K562 (cell line): ENCODE results near the gene DCAF4. TPM values are rescaled to one million over a fixed set of nuclear protein-coding genes. Genes with fewer than 3 reads are reported as not detected.

ENCODE experiments used
- ATAC-seq: fragments of 200-7000 bp; cut with Tn5 transposase; 3 replicates; pipeline ENCODE4 v1.9.1; 2020; ENCODE audit warnings: moderate library complexity
- BruUV-seq: library from RNA; stranded (reverse); fragments of 400-500 nt; replicated peaks from 2 replicates; lab custom pipeline; 2021; lab: Mats Ljungman, UMichigan
- CTCF ChIA-PET: fragments of 300-600 bp; formaldehyde crosslinking; extraction: SDS; loops from one replicate; lab custom pipeline; 2021; ENCODE audit warnings: low intra/inter-chr PET ratio; lab: Yijun Ruan, JAX
- POLR2A ChIA-PET: fragments of 300-600, 350-650 bp; sonication (Branson Sonifier 250); formaldehyde crosslinking; extraction: SDS; loops from one replicate; lab custom pipeline; 2021; ENCODE audit warnings: antibody characterized with exemption, inconsistent platforms; lab: Yijun Ruan, JAX
- DNase-seq, 4 experiments: peaks; one replicate each; pipeline versions ENCODE4 v3.0.0 to v3.0.0-alpha.2; 2011 to 2018; ENCODE audit warnings: low spot score in 3 of 4, mixed read lengths in 3 of 4; ENCODE audit errors: extremely low read depth in 1 of 4
- FAIRE-seq: peaks from 2 replicates; lab custom pipeline; 2011; peaks lifted over from hg19 to GRCh38; lab: Jason Lieb, UNC
- H2AFZ ChIP-seq: 2 replicates; pipeline ENCODE4 v1.6.0; 2011; ENCODE audit warnings: low read depth, low read length, control low read depth, inconsistent platforms
- H3K27ac ChIP-seq: fragments of 200-600 bp; 3 replicates; pipeline ENCODE4 v1.8.0; 2011; ENCODE audit warnings: low read depth, mild to moderate bottlenecking, control low read depth, inconsistent platforms, low read length, moderate library complexity, mixed read lengths; ENCODE audit errors: extremely low read depth
- H3K27me3 ChIP-seq, 2 experiments: fragments of 300-600 bp in 1 of 2; 2 replicates in 1 of 2; 3 replicates in 1 of 2; pipeline versions ENCODE4 v1.6.0 to v1.8.0; 2011; ENCODE audit warnings: inconsistent platforms in 2 of 2, low read length in 2 of 2, mild to moderate bottlenecking in 1 of 2, mixed read lengths in 1 of 2, moderate library complexity in 1 of 2; ENCODE audit not compliant: control insufficient read depth in 2 of 2, insufficient read depth in 2 of 2
- H3K36me3 ChIP-seq: fragments of 300-600 bp; 3 replicates; pipeline ENCODE4 v1.8.0; 2011; ENCODE audit warnings: mild to moderate bottlenecking, low read length, inconsistent platforms; ENCODE audit not compliant: control insufficient read depth, insufficient read depth
- H3K4me1 ChIP-seq, 2 experiments: fragments of 200-600 bp in 1 of 2; replicated peaks in 1 of 2; 2 replicates in 1 of 2; 3 replicates in 1 of 2; pipeline versions ENCODE4 v1.5.1 to v1.8.0; 2011; ENCODE audit warnings: inconsistent platforms in 2 of 2, low read length in 2 of 2, mild to moderate bottlenecking in 1 of 2, mixed read lengths in 1 of 2, moderate library complexity in 1 of 2; ENCODE audit not compliant: control insufficient read depth in 2 of 2, insufficient read depth in 2 of 2
- H3K4me2 ChIP-seq: 2 replicates; pipeline ENCODE4 v1.6.1; 2011; ENCODE audit warnings: low read length, control low read depth, inconsistent platforms, mixed read lengths; ENCODE audit not compliant: insufficient read depth
- H3K4me3 ChIP-seq: fragments of 200-600 bp; sonication (generic), shearing (Covaris generic); 2 replicates; pipeline ENCODE4 v1.5.1; 2016; ENCODE audit warnings: control low read depth, inconsistent platforms
- H3K79me2 ChIP-seq: fragments of 200-600 bp; 3 replicates; pipeline ENCODE4 v1.8.0; 2011; ENCODE audit warnings: low read length, inconsistent platforms; ENCODE audit not compliant: control insufficient read depth, insufficient read depth
- H3K9ac ChIP-seq, 2 experiments: 2 replicates each; pipeline versions ENCODE4 v1.6.0 to v1.6.1; 2011; ENCODE audit warnings: low read depth in 2 of 2, low read length in 2 of 2, control low read depth in 1 of 2, inconsistent platforms in 1 of 2, mild to moderate bottlenecking in 1 of 2, mixed read lengths in 1 of 2; ENCODE audit not compliant: insufficient read depth in 1 of 2
- H3K9me1 ChIP-seq: one replicate; pipeline ENCODE4 v1.6.0; 2011; ENCODE audit warnings: inconsistent platforms, mild to moderate bottlenecking, low read length, moderate library complexity; ENCODE audit not compliant: control insufficient read depth, insufficient read depth
- H3K9me3 ChIP-seq: replicated peaks from 2 replicates; pipeline ENCODE4 v1.5.1; 2011; ENCODE audit warnings: low read depth, low read length, inconsistent platforms; ENCODE audit not compliant: control insufficient read depth, insufficient read depth
- H4K20me1 ChIP-seq: replicated peaks from 2 replicates; pipeline ENCODE4 v1.6.1; 2011; ENCODE audit warnings: low read length, inconsistent platforms, mixed read lengths; ENCODE audit not compliant: control insufficient read depth, insufficient read depth
- ARHGAP35 ChIP-seq: fragments of 450-650 bp; IDR thresholded peaks from 2 replicates; pipeline ENCODE4 v1.6.1; 2018; ENCODE audit not compliant: partially characterized antibody
- EWSR1 ChIP-seq: fragments of 450-650 bp; IDR thresholded peaks from 2 replicates; pipeline ENCODE4 v1.6.1; 2018; ENCODE audit warnings: borderline replicate concordance, mild to moderate bottlenecking, low read depth, moderate library complexity; ENCODE audit not compliant: partially characterized antibody
- MCM2 ChIP-seq: fragments of 450-650 bp; IDR thresholded peaks from 2 replicates; pipeline ENCODE4 v1.6.1; 2017; ENCODE audit warnings: low read depth, mild to moderate bottlenecking
- POLR2G ChIP-seq: fragments of 200-400 bp; formaldehyde crosslinking; IDR thresholded peaks from 2 replicates; pipeline ENCODE4 v1.6.1; 2017; ENCODE audit warnings: low read depth, mild to moderate bottlenecking, antibody characterized with exemption, low read length, moderate library complexity
- WGBS: fragments of 100-300 bp; shearing (Covaris generic); methylation state at CpG from one replicate; pipeline ENCODE4 v1.1.6; 2016; ENCODE audit warnings: low coverage, mixed read lengths; ENCODE audit not compliant: insufficient coverage; ENCODE audit errors: missing lambda C conversion rate; 5-methylcytosine and 5-hydroxymethylcytosine counted together
- in situ Hi-C: fragments of 300-500 bp; cut with MboI; formaldehyde crosslinking; loops from 4 replicates; pipeline ENCODE4 v1.15.0; 2018; ENCODE audit warnings: inconsistent platforms, mixed read lengths
- intact Hi-C: fragments of 100-400 bp; cut with micrococcal nuclease; formaldehyde crosslinking; loops from 2 replicates; pipeline ENCODE4 v1.14.2; 2022
- polyA plus RNA-seq, 8 experiments: library from polyadenylated mRNA; depleted of rRNA in 4 of 8; stranded (reverse) in 5 of 8; unstranded in 3 of 8; fragments of >200 nt; fragmentation: Nextera tagmentation in 2 of 8; fragmentation: Illumina TruSeq in 1 of 8; extraction: Ambion mirVana in 2 of 8; extraction: Trizol in 1 of 8; gene quantifications; 2 replicates each; pipeline versions ENCODE4 v1.2.1 to v1.2.3, GENCODE V29; 2011 to 2014; ENCODE audit warnings: inconsistent platforms in 1 of 8, missing spikeins in 1 of 8
- total RNA-seq, 7 experiments: library from RNA; depleted of rRNA in 6 of 7; stranded (reverse); fragments of >200 nt in 6 of 7; fragmentation: Illumina TruSeq in 2 of 7; extraction: Trizol in 2 of 7; gene quantifications; 2 replicates each; pipeline versions ENCODE4 v1.2.1 to v1.2.3, GENCODE V29; 2011 to 2021; ENCODE audit warnings: low replicate concordance in 1 of 7
- TF ChIP-seq, protein P1 (sequence below): conservative IDR thresholded peaks from 2 replicates; pipeline ENCODE4 v1.6.1; 2011; ENCODE audit warnings: low read depth, mild to moderate bottlenecking, low read length; ENCODE audit not compliant: control insufficient read depth

DCAF4 gene
- total and polyA plus RNA-seq, 9 of the 15 experiments (the other 6 are each of a cell fraction or from before 2014, with no cell fraction given), result 2.7 to 49.2 (median 22.9) TPM

DNA sequence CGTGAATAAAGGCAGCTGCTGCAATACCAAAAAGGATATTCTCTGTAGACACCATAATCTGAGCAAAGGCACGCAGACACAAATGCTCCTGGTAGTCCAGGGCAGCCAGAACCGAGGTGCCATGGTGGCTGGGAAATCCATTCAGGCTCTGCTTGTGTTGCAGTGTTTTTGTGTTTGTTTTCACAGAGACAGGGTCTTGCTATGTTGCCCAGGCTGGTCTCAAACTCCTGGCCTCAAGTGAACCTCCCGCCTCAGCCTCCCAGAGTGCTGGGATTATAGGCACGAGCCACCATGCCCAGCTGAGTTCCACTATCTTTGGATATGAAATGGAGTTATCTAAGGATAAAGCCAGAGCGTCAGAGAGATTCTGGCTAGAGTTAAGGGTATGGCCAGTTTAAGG, 39.8 kb downstream of the DCAF4 start (continued):
- TF ChIP-seq EWSR1 (no peak), MCM2 (no peak)
- TF ChIP-seq, protein P1, sequence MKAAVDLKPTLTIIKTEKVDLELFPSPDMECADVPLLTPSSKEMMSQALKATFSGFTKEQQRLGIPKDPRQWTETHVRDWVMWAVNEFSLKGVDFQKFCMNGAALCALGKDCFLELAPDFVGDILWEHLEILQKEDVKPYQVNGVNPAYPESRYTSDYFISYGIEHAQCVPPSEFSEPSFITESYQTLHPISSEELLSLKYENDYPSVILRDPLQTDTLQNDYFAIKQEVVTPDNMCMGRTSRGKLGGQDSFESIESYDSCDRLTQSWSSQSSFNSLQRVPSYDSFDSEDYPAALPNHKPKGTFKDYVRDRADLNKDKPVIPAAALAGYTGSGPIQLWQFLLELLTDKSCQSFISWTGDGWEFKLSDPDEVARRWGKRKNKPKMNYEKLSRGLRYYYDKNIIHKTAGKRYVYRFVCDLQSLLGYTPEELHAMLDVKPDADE, result no peak

DNA sequence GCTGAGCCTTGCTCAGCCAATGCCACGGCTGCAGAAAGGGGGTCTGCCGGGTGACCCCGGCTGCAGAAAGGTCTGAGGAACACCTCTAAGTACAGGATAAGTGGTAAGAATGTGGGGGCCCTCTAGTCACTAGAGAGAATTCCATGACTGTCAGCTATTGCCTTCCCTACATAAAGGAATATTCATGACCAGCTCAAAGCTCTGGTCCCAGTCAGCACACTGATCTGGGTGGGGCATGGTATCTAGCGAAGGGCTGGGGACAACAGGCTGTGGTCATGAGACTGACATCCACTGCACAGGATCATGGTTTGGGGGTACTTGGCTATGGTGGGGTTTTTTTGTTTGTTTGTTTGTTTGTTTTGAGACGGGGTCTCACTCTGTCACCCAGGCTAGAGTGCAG, 42.1 kb downstream of the DCAF4 start:
- CTCF ChIA-PET, result no interaction called here
- H3K27me3 ChIP-seq, result no peaks in the 10 kb centered on the region
- no peaks in the 10 kb centered on the region for H3K36me3 ChIP-seq
- H4K20me1 ChIP-seq, result no peaks in the 10 kb centered on the region
- intact Hi-C loops (no loop called here), in situ Hi-C loops (no loop called here)
- no peak overlapping the region for H2AFZ ChIP-seq
- H3K4me1 ChIP-seq, result no peaks in the 10 kb centered on the region; a peak in 1 of 5 replicates
- no peak overlapping the region for H3K4me3 ChIP-seq
- H3K9me1 ChIP-seq, result no peaks in the 10 kb centered on the region
- WGBS, result 73% methylated on average over 2 of the region's 5 CpGs
- no peak overlapping the region for H3K27ac ChIP-seq
- POLR2A ChIA-PET, result interaction anchor here (0.8 to 1.2 kb wide), 2 partner anchors 17 to 27 kb away, joined by 3 read pairs; no protein-coding TSS in a partner anchor
- no TSS peak for BruUV-seq
- no peak overlapping the region for H3K9ac ChIP-seq
- DNase-seq, result no peak
- H3K4me2 ChIP-seq, result no peak overlapping the region
- no peaks in the 10 kb centered on the region for H3K79me2 ChIP-seq
- FAIRE-seq, result no peak
- no peaks in the 10 kb centered on the region for H3K9me3 ChIP-seq
- TF ChIP-seq POLR2G (peak; percentile 18; the same call in 1 of the 2 replicates), ARHGAP35 (no peak)
- no peak for ATAC-seq
